Lower leg skin (tissue), 4 donors: ENCODE measurements around the gene VWA8. TPM values are rescaled to one million over a fixed set of nuclear protein-coding genes. Genes with fewer than 3 reads are reported as not detected.

ENCODE experiments used
- DNase-seq, 2 donors: peaks; one replicate each; pipeline ENCODE4 v3.0.0-alpha.2; 2019; ENCODE audit warnings: low spot score in 2 of 2
- H3K4me3 ChIP-seq: fragments of 200-600 bp; sonication (generic); 2 replicates; pipeline ENCODE4 v1.5.1; 2017; ENCODE audit warnings: mild to moderate bottlenecking, low read depth; ENCODE audit not compliant: poor library complexity, severe bottlenecking
- POLR2A ChIP-seq, 2 donors: fragments of 450-650 bp; IDR thresholded peaks; one replicate each; pipeline ENCODE4 v1.6.1; 2016 to 2017; ENCODE audit warnings: antibody characterized with exemption in 2 of 2, mild to moderate bottlenecking in 1 of 2, moderate library complexity in 1 of 2
- WGBS, 2 donors: methylation state at CpG; one replicate each; pipeline ENCODE4 v1.1.5; 2018; 5-methylcytosine and 5-hydroxymethylcytosine counted together
- intact Hi-C: fragments of 100-400 bp; cut with DNase I; formaldehyde crosslinking; loops from one replicate; pipeline ENCODE4 v1.15.0; 2023; ENCODE audit warnings: low total_unique reads
- total RNA-seq, 4 donors: library from RNA; depleted of rRNA; stranded (reverse); fragments of >200 nt; gene quantifications; one replicate each; pipeline ENCODE4 v1.1.0, GENCODE V29; 2016
- TF ChIP-seq, protein P1 (sequence below), 3 donors: fragments of 450-650 bp; IDR thresholded peaks; one replicate each; pipeline ENCODE4 v1.5.1; 2016; ENCODE audit warnings: antibody characterized with exemption in 3 of 3, mild to moderate bottlenecking in 3 of 3, moderate library complexity in 2 of 3

VWA8 gene
- total RNA-seq, 4 donors from 2014 or later, result 11.8 to 22.0 (median 15.1) TPM

DNA sequence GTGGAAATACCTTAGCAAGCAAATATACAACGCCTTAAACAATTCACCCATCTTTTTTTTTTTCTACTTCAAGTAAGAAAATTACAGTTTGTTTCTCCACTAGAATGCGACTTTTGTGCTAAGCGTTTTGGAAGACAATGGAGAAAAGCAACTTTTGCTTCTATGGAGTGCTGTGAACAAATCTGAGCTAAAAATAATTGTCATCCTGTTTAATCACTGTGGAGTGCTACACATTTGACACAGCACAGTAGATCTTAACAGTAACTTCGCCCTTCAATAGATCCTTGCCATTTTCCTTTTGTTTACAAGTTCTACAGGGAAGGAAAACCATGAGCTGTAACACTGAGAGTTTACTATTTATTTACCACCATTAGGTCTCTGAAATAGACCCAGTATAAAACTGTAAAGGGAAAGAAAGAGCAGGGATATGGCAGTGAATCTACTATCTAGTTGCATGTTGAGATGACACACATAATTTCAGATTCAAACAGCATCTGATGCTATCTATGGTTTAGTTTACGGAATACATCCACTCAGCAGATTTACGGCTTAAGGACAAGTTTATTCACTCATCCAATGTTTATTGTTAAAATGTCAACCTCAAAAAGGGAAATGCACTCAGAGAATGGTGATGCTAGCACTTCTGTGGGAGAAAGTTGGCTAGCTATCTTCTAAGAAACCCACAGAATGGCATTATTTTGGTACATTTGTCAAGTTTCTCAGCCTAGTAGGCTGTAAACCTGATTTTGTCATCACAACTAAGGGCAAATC is 175.3 kb downstream of the VWA8 start:
- intact Hi-C loops, result no loop called here
- DNase-seq, result no peak
- TF ChIP-seq, protein P1, sequence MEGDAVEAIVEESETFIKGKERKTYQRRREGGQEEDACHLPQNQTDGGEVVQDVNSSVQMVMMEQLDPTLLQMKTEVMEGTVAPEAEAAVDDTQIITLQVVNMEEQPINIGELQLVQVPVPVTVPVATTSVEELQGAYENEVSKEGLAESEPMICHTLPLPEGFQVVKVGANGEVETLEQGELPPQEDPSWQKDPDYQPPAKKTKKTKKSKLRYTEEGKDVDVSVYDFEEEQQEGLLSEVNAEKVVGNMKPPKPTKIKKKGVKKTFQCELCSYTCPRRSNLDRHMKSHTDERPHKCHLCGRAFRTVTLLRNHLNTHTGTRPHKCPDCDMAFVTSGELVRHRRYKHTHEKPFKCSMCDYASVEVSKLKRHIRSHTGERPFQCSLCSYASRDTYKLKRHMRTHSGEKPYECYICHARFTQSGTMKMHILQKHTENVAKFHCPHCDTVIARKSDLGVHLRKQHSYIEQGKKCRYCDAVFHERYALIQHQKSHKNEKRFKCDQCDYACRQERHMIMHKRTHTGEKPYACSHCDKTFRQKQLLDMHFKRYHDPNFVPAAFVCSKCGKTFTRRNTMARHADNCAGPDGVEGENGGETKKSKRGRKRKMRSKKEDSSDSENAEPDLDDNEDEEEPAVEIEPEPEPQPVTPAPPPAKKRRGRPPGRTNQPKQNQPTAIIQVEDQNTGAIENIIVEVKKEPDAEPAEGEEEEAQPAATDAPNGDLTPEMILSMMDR (IDR thresholded peaks at IDR 0.05), result no peak
- TF ChIP-seq POLR2A (IDR thresholded peaks at IDR 0.05), result no peak
- 82 to 83% methylated on average over 6 of the region's 6 CpGs for WGBS, 2 donors
- no peak overlapping the region for H3K4me3 ChIP-seq

DNA sequence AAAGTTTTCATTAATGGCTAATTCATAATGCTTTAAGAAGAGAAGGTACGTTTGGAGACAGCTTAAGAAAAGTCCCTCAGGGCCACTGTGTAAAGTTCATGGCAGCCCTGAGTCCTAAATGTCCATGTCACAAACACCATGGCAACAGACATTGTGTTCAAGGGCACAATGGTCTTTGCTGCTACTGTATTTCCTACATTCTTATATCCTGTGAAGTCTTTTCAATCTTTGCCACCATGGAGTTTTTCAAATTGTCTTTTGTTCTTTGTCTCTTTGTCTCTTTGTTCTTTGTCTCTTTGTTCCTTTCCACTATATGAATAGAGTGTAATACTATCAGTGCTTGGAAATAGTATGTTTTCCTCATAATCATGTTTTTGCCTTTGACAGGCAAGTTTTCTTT is 178.8 kb downstream of the VWA8 start:
- intact Hi-C loops, result no loop called here
- H3K4me3 ChIP-seq, result no peak overlapping the region
- WGBS, 2 donors, result 63 to 70% methylated on average over 1 of the region's 1 CpG
- DNase-seq, result no peak
- no peak for TF ChIP-seq POLR2A (IDR thresholded peaks at IDR 0.05)
- TF ChIP-seq, protein P1 (IDR thresholded peaks at IDR 0.05), result no peak

DNA sequence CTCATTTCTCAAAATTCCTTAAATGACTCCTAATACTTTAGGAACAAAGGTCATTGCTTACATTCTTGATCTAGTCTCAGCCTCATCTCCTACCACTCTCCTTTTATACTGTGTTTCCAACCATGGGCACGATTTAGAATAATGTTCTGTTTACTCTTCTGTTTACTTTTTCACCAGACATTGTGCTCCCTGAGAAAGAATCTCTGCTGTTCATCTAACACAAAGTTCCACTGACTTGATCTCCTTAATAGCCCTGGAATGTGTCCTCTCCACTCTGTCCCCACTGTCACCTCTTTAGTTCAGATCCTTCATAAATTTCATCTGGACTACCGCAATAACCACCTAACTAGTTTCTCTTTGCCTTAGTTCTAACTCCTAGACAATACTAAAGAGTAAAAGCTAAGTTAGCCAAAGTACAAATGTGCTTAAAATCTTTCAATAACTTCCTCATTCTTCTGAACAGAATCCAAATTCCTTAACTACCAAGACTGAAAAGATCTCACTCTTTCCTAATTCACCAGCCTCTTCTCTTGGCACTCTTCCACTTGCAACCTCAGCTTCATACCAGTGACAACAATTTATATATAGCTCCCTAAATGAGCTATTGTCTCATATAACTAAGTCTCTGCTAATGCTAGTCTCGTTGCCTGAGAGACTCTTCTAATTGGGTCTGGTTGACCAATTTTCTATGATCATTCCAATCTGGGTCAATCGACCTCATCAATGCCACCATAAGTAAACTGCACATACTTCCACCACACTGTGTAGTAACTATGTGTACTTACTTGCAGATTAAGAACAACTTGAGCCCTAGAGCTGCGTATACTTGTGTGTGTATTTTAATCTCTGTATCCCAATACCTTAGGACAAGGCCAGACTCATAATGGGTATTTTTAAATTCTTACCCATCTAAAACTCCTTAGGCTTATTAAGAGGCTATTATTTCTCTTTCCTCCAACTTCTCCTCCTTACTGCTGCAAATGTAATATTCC is 179.9 kb downstream of the VWA8 start:
- no peak for TF ChIP-seq POLR2A (IDR thresholded peaks at IDR 0.05)
- TF ChIP-seq, protein P1 (IDR thresholded peaks at IDR 0.05), result no peak
- 68 to 71% methylated on average over 5 of the region's 5 CpGs for whole genome bisulfite sequencing, 2 donors
- intact Hi-C loops, result no loop called here
- H3K4me3 ChIP-seq, result no peak overlapping the region
- DNase-seq, result no peak

DNA sequence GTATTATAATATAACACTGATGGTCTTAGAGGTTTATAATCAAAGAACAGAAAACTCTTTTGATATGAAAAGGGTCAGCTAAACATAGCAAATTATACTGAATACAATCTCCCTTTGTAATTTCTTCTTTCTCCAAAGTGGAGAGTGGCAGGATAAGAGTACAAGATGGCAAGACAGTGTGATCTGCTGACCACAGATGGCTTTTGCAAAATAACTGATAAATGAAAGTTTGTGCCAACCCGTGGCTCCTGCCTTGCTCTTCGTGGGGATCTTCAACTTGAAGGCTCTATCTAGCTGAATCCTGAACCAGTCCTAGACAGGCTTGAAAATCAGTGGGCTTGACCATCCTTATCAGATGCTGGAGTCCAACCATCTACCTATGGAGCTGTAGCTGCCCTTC is 185.7 kb downstream of the VWA8 start:
- TF ChIP-seq, protein P1 (IDR thresholded peaks at IDR 0.05), result no peak
- TF ChIP-seq POLR2A (IDR thresholded peaks at IDR 0.05), result no peak
- DNase-seq, result no peak
- no peak overlapping the region for H3K4me3 ChIP-seq
- 88 to 96% methylated on average over 2 of the region's 2 CpGs for WGBS, 2 donors
- intact Hi-C loops, result no loop called here

DNA sequence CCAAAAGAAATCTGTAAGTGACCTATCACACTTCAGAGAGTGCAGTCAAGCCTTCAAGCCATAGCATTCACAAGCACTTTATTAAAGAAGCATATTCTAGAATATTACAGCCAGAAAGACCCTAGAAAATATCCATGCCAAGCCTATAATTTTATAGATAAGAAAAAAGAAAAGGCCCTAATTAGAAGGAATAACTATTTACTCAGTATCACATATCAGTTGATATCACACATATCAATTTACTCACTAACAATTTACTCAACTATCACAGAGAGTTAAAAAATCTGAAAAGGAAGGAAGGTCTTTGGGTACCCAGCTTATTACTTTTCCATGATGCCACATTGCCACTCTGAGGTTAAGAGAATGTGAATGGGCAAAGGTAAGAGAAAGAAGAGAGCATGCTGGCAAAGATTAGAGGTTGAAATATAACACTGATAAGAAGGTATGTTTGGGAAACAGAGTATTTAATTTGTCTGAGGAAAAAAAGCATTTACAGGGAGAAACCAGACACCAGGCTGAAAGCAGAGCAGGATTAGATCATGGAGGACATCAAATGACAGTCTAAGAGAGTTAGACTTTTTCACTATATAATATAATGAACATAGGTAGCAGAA is 186.2 kb downstream of the VWA8 start:
- intact Hi-C loops, result no loop called here

More for the DNA sequence above, 186.2 kb downstream of the VWA8 start:
- no peak overlapping the region for H3K4me3 ChIP-seq
- TF ChIP-seq, protein P1 (IDR thresholded peaks at IDR 0.05), result no peak
- TF ChIP-seq POLR2A (IDR thresholded peaks at IDR 0.05), result no peak
- no peak for DNase-seq
